Stimulated activated CD8-positive, alpha-beta memory T cell treated with anti-CD3 and anti-CD28 coated beads, Interleukin-12 subunit alpha, Interleukin-12 subunit beta, amount 100 ng/mL, for 24 hours (primary cell): Measurements from ENCODE around the gene SMIM36.
"Not testable (repeated sequence)": the region's sequence is repeated elsewhere in the genome, so short reads cannot be mapped to it uniquely, and the experiment has no call there.

ENCODE experiments used
- DNase-seq: peaks from one replicate; pipeline ENCODE4 v3.0.0-alpha.2; 2020; ENCODE audit errors: extremely low read depth

The SMIM36 gene

GRCh38 chr17:55413825-55414489 lies 97.3 kb downstream of the SMIM36 start:
- no peak for DNase-seq

GRCh38 chr17:55411463-55411855 lies 99.8 kb downstream of the SMIM36 start:
- DNase-seq: no peak

- no peak for DNase-seq
Measured at GRCh38 chr17:55410722-55411462, 100.4 kb downstream of the SMIM36 start.

GRCh38 chr17:55409030-55409800 lies 102.0 kb downstream of the SMIM36 start:
- DNase-seq: no peak

- no peak for DNase-seq
Measured at GRCh38 chr17:55407641-55408566, 103.3 kb downstream of the SMIM36 start.

- no peak for DNase-seq
Measured at GRCh38 chr17:55405600-55405999, 105.7 kb downstream of the SMIM36 start.

GRCh38 chr17:55404197-55404596 lies 107.1 kb downstream of the SMIM36 start:
- DNase-seq: not testable (repeated sequence)

GRCh38 chr17:55402374-55402773 lies 108.9 kb downstream of the SMIM36 start:
- no peak for DNase-seq
